Hair follicle dermal papilla cell (primary cell): ENCODE measurements around the gene TNFSF8. TPM values are rescaled to one million over a fixed set of nuclear protein-coding genes. Genes with fewer than 3 reads are reported as not detected.

Source experiments
- total RNA-seq: library from RNA; depleted of rRNA; stranded (reverse); fragments of >200 nt; gene quantifications from 2 replicates; pipeline ENCODE4 v1.2.3, GENCODE V29; 2012

Gene TNFSF8, protein sequence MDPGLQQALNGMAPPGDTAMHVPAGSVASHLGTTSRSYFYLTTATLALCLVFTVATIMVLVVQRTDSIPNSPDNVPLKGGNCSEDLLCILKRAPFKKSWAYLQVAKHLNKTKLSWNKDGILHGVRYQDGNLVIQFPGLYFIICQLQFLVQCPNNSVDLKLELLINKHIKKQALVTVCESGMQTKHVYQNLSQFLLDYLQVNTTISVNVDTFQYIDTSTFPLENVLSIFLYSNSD
- total RNA-seq = not detected in 2 replicates

DNA sequence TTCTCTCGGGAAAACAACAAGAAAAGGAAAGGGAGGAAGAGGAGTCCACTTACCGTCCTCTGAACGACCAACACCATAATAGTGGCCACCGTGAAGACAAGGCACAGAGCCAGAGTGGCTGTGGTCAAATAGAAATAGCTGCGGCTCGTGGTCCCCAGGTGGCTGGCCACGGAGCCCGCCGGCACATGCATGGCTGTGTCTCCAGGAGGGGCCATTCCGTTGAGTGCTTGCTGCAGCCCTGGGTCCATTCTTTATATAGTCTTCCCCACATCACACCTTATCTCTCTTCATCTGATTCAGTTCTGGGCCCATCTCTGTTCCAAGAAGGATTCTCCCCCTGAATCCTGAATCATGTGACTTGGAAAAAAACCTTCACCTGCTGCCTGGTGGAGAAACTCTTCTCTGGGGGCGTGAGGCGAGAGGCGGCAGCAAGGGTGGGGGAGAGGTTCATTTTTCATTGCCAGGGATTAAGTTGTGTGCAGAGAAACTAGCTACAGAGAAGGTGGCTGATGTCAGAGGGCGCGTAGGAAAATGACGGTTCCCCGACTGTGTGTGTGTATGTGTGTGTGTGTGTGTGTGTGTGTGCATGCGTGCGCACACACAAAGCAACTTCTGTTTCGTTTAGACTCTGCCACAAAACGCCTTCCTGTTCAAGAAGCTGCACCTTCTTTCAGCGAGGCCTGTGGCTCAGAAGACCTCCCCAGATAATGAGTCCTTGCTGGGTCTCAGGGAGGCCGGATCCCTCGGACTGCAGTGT, at the start of gene TNFSF8:
Gene TNFSF8, minus strand, starts transcription at position 536 of the 757 bp plus-strand sequence. Its CDS starts 288 bp downstream, at position 248.

Other genes with a start within 250 kb of the TNFSF8 start
- not detected in 2 replicates for gene TEX48, start 248.4 kb downstream of the TNFSF8 start, total RNA-seq
- 0.24 and 0.32 TPM in 2 replicates for gene TNFSF15, start 124.6 kb downstream of the TNFSF8 start, total RNA-seq
- 766 and 1,310 TPM in 2 replicates for gene TNC, start 187.6 kb upstream of the TNFSF8 start, total RNA-seq